Endothelial cell of umbilical vein (primary cell): ENCODE measurements around the gene BMP8A. TPM values are rescaled to one million over a fixed set of nuclear protein-coding genes. Genes with fewer than 3 reads are reported as not detected.
A peak's percentile ranks its signal among the peaks of the same experiment; 100 is the strongest.

Experiments
- BruUV-seq: library from RNA; stranded (reverse); fragments of 400-500 nt; replicated peaks from 2 replicates; lab custom pipeline; 2021; lab: Mats Ljungman, UMichigan
- CTCF ChIA-PET: fragments of 300-600, 350-600 bp; sonication (Branson Sonifier 250); formaldehyde crosslinking; loops from one replicate; lab custom pipeline; 2021; ENCODE audit warnings: antibody characterized with exemption, inconsistent platforms; lab: Charles Lee
- POLR2A ChIA-PET: fragments of 300-600, 350-600 bp; sonication (Branson Sonifier 250); formaldehyde crosslinking; loops from one replicate; lab custom pipeline; 2021; ENCODE audit warnings: antibody characterized with exemption, inconsistent platforms; lab: Charles Lee
- DNase-seq: peaks from one replicate; pipeline ENCODE4 v3.0.0-alpha.2; 2011; ENCODE audit warnings: low read depth, low spot score
- FAIRE-seq: peaks from 2 replicates; lab custom pipeline; 2011; peaks lifted over from hg19 to GRCh38; lab: Jason Lieb, UNC
- H2AFZ ChIP-seq: 2 replicates; pipeline ENCODE4 v1.6.0; 2012; ENCODE audit warnings: low read depth, low read length, control low read depth, inconsistent platforms
- H3K27ac ChIP-seq: 2 replicates; pipeline ENCODE4 v1.5.1; 2011; ENCODE audit warnings: low read depth, mild to moderate bottlenecking, control low read depth, low read length, moderate library complexity; ENCODE audit not compliant: insufficient read depth
- H3K27me3 ChIP-seq, 2 experiments: 2 replicates each; pipeline versions ENCODE4 v1.6.0 to v1.6.1; 2011; ENCODE audit warnings: low read length in 2 of 2, mixed read lengths in 1 of 2; ENCODE audit not compliant: control insufficient read depth in 2 of 2, insufficient read depth in 2 of 2
- H3K36me3 ChIP-seq, 2 experiments: 2 replicates in 1 of 2; 3 replicates in 1 of 2; pipeline ENCODE4 v1.5.1; 2011; ENCODE audit warnings: low read length in 2 of 2, mild to moderate bottlenecking in 1 of 2, moderate library complexity in 1 of 2; ENCODE audit not compliant: control insufficient read depth in 2 of 2, insufficient read depth in 2 of 2; ENCODE audit errors: extremely low read depth in 1 of 2
- H3K4me1 ChIP-seq: 3 replicates; pipeline ENCODE4 v1.5.1; 2011; ENCODE audit warnings: mild to moderate bottlenecking, low read length; ENCODE audit not compliant: control insufficient read depth, insufficient read depth; ENCODE audit errors: extremely low read depth
- H3K4me2 ChIP-seq: 2 replicates; pipeline ENCODE4 v1.6.1; 2011; ENCODE audit warnings: low read length, control low read depth, mixed read lengths; ENCODE audit not compliant: insufficient read depth
- H3K4me3 ChIP-seq, 3 experiments: fragments of 200-600 bp in 1 of 3; sonication (generic), shearing (Covaris generic) in 1 of 3; replicated peaks in 1 of 3; 2 replicates each; pipeline ENCODE4 v1.5.1; 2011 to 2016; ENCODE audit warnings: control low read depth in 3 of 3, low read length in 3 of 3, mild to moderate bottlenecking in 2 of 3, inconsistent platforms in 1 of 3, low read depth in 1 of 3, moderate library complexity in 1 of 3; ENCODE audit not compliant: insufficient read depth in 1 of 3
- H3K79me2 ChIP-seq: 2 replicates; pipeline ENCODE4 v1.6.0; 2012; ENCODE audit warnings: low read length, inconsistent platforms; ENCODE audit not compliant: control insufficient read depth, insufficient read depth
- H3K9ac ChIP-seq: replicated peaks from 2 replicates; pipeline ENCODE3; 2011; ENCODE audit warnings: low read length, control low read depth; ENCODE audit not compliant: insufficient read depth; ENCODE audit errors: extremely low read depth
- H3K9me1 ChIP-seq: replicated peaks from 3 replicates; pipeline ENCODE4 v1.6.0; 2011; ENCODE audit warnings: mild to moderate bottlenecking, low read length; ENCODE audit not compliant: control insufficient read depth, insufficient read depth; ENCODE audit errors: extremely low read depth
- H3K9me3 ChIP-seq: replicated peaks from 2 replicates; pipeline ENCODE4 v1.5.1; 2012; ENCODE audit warnings: low read length, inconsistent platforms; ENCODE audit not compliant: control insufficient read depth, insufficient read depth
- H4K20me1 ChIP-seq: replicated peaks from 2 replicates; pipeline ENCODE3; 2011; ENCODE audit warnings: mild to moderate bottlenecking, low read length; ENCODE audit not compliant: control insufficient read depth, insufficient read depth; ENCODE audit errors: extremely low read depth
- CTCF ChIP-seq, 2 donors: IDR thresholded peaks; 1 replicate in 1 of 2; 2 replicates in 1 of 2; pipeline ENCODE4 v1.5.1; 2011; ENCODE audit warnings: low read length in 2 of 2, mild to moderate bottlenecking in 2 of 2, moderate library complexity in 2 of 2, control low read depth in 1 of 2, inconsistent platforms in 1 of 2, low read depth in 1 of 2; ENCODE audit not compliant: insufficient read depth in 1 of 2; ENCODE audit errors: extremely low read depth in 1 of 2
- EZH2 ChIP-seq: IDR thresholded peaks from 2 replicates; pipeline ENCODE4 v1.6.1; 2012; ENCODE audit warnings: borderline replicate concordance, low read depth, mild to moderate bottlenecking, moderate library complexity, low read length, inconsistent platforms; ENCODE audit not compliant: severe bottlenecking
- FOS ChIP-seq: IDR thresholded peaks from 2 replicates; pipeline ENCODE4 v1.6.1; 2011; ENCODE audit warnings: mild to moderate bottlenecking, low read length, moderate library complexity, borderline replicate concordance; ENCODE audit not compliant: insufficient read depth
- JUN ChIP-seq: IDR thresholded peaks from 2 replicates; pipeline ENCODE4 v1.6.1; 2011; ENCODE audit warnings: borderline replicate concordance, low read depth; ENCODE audit not compliant: insufficient read length, insufficient read depth
- MYC ChIP-seq: IDR thresholded peaks from one replicate; pipeline ENCODE4 v1.6.1; 2011; ENCODE audit warnings: mild to moderate bottlenecking, low read depth, low read length
- POLR2AphosphoS5 ChIP-seq: IDR thresholded peaks from 2 replicates; pipeline ENCODE4 v1.6.1; 2012; ENCODE audit warnings: low read depth, mild to moderate bottlenecking, control low read depth, low read length, moderate library complexity; ENCODE audit not compliant: insufficient read depth
- dilution Hi-C: fragments of 300-500 bp; cut with MboI; formaldehyde crosslinking; loops from one replicate; pipeline ENCODE4 v1.15.0; 2019; ENCODE audit warnings: low sequenced_read_pairs; ENCODE audit not compliant: extremely low pct_ligation_motif_present
- intact Hi-C: fragments of 100-400 bp; cut with micrococcal nuclease; formaldehyde crosslinking; loops from one replicate; pipeline ENCODE4 v1.10.0; 2022
- polyA plus RNA-seq, 4 experiments: library from polyadenylated mRNA; depleted of rRNA in 3 of 4; stranded (reverse) in 3 of 4; unstranded in 1 of 4; fragments of >200 nt; gene quantifications; 2 replicates each; pipeline versions ENCODE4 v1.2.1 to v1.2.3, GENCODE V29; 2011 to 2012; ENCODE audit warnings: missing spikeins in 1 of 4
- total RNA-seq: library from RNA; stranded (reverse); gene quantifications from 2 replicates; pipeline ENCODE4 v1.2.3, GENCODE V29; 2021

BMP8A gene
- total and polyA plus RNA-seq, 2 donors (not counting 3 experiments of a cell fraction or from before 2014, with no cell fraction given) = 0.25 to 0.44 TPM

- Histone ChIP-seq H3K36me3 (peaks cover 58 to 59% of the 10 kb centered on the region in 2 experiments), H4K20me1 (no peaks in the 10 kb centered on the region), H3K27ac (peak overlapping the region; percentile 20), H3K79me2 (peaks cover 12% of the 10 kb centered on the region), H3K27me3 (no peaks in the 10 kb centered on the region), H3K9me1 (no peaks in the 10 kb centered on the region), H3K9ac (no peak overlapping the region), H3K4me1 (peaks cover 32% of the 10 kb centered on the region), H3K4me3 (no peak overlapping the region), H3K9me3 (no peaks in the 10 kb centered on the region), H3K4me2 (no peak overlapping the region), H2AFZ (no peak overlapping the region)
- DNase-seq (no peak), FAIRE-seq (no peak)
- no TSS peak for BruUV-seq
- TF ChIP-seq EZH2 (no peak), JUN (no peak), MYC (no peak), POLR2AphosphoS5 (no peak), CTCF (IDR thresholded peaks at IDR 0.05; ENCODE audit: extremely low read depth in 1 of 2, insufficient read depth in 1 of 2, low read depth in 1 of 2, low read length in 2 of 2) (no peak), FOS (no peak)
- POLR2A ChIA-PET = no interaction called here
- CTCF ChIA-PET = no interaction called here
- intact Hi-C loops = no loop called here
- dilution Hi-C loops = no loop called here
Observed at GRCh38 chr1:39452081-39452480, 39.4 kb upstream of the BMP8A start.
